Choroid plexus epithelial cell (primary cell): ENCODE measurements around the gene TMEM42.
"Not testable (repeated sequence)": the region's sequence is repeated elsewhere in the genome, so short reads cannot be mapped to it uniquely, and the experiment has no call there.

Experiments used
- DNase-seq: peaks from one replicate; pipeline ENCODE4 v3.0.0-alpha.2; 2010; ENCODE audit warnings: low read depth
- H3K4me3 ChIP-seq: 2 replicates; pipeline ENCODE4 v1.5.1; 2011; ENCODE audit warnings: low read depth, mild to moderate bottlenecking, control low read depth, low read length, moderate library complexity
- TF ChIP-seq, protein P1 (sequence below): conservative IDR thresholded peaks from 2 replicates; pipeline ENCODE4 v1.5.1; 2011; ENCODE audit warnings: low read depth, mild to moderate bottlenecking, control low read depth, inconsistent platforms, low read length, moderate library complexity

Gene TMEM42

DNA sequence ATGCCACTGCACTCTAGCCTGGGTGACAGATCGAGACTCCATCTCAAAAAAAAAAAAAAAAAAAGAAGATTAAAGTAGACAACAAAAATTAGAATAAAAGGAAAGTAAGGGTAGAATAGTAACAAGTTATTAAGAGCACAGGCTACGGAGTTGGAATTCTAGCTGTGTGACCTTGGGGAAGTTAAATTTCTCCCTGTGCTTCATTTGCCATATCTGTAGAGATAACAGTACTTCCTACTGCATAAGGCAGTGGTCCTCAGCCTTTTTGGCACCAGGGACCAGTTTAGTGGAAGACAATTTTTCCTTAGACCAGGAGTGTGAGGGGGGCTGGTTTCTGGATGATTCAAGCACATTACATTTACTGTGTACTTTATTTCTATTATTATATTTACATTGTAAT lies 28.7 kb upstream of the TMEM42 start:
- H3K4me3 ChIP-seq, result no peak overlapping the region
- DNase-seq, result no peak
- TF ChIP-seq, protein P1, sequence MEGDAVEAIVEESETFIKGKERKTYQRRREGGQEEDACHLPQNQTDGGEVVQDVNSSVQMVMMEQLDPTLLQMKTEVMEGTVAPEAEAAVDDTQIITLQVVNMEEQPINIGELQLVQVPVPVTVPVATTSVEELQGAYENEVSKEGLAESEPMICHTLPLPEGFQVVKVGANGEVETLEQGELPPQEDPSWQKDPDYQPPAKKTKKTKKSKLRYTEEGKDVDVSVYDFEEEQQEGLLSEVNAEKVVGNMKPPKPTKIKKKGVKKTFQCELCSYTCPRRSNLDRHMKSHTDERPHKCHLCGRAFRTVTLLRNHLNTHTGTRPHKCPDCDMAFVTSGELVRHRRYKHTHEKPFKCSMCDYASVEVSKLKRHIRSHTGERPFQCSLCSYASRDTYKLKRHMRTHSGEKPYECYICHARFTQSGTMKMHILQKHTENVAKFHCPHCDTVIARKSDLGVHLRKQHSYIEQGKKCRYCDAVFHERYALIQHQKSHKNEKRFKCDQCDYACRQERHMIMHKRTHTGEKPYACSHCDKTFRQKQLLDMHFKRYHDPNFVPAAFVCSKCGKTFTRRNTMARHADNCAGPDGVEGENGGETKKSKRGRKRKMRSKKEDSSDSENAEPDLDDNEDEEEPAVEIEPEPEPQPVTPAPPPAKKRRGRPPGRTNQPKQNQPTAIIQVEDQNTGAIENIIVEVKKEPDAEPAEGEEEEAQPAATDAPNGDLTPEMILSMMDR, result no peak

DNA sequence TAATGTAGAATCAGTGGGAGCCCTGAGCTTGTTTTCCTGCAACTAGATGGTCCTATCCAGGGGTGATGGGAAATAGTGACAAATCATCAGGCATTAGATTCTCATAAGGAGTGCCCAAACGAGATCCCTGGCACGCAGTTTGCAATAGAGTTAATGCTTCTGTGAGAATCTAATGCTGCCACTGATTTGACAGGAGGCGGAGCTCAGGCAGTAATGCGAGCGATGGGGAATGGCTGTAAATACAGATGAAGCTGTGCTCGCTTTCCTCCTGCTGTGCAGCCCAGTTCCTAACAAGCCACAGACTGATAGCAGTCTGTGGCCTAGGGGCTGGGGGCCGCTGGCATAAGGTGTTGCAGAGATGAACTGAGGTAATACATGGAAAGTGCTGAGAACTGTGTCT lies 28.3 kb upstream of the TMEM42 start:
- TF ChIP-seq, protein P1, result no peak
- no peak overlapping the region for H3K4me3 ChIP-seq
- DNase-seq, result no peak

DNA sequence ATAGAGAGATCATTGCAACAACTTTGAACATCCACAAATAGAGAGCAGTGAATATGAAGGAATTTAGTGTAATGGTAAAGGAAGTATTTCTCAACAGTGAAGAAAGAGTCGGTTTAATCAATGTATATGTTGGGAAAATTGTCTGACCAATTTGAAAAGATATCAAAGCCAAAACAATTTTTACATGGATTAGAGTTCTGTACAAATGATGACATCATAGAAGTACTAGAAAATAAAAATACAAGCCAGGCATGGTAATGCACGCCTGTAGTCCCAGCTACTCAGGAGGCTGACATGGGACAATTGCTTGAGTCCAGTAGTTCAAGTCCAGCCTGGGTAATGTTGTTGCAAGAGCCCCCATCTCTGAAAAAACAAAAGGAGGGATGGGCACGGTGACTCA lies 26.0 kb upstream of the TMEM42 start:
- DNase-seq, result no peak
- TF ChIP-seq, protein P1, result no peak
- no peak overlapping the region for H3K4me3 ChIP-seq

DNA sequence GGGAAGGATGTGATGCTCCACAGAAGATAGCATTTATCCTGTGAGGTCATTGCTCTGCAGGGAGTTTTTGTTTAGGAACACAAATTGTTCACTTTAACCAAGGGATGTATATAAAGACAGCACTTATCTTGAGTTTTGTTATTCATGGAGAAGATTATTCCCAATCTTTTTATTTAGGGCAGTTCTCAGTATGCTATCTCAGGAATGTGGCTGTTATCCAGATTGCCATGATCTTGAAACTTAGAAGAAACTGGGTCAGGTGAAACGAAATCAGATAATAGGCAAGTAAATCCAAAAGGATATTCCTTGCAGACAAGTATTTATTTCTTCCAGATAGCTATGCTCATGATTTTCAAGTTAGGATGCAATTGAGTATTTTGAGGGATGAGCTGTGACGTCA lies 19.3 kb upstream of the TMEM42 start:
- TF ChIP-seq, protein P1, result no peak
- no peak overlapping the region for H3K4me3 ChIP-seq
- no peak for DNase-seq

DNA sequence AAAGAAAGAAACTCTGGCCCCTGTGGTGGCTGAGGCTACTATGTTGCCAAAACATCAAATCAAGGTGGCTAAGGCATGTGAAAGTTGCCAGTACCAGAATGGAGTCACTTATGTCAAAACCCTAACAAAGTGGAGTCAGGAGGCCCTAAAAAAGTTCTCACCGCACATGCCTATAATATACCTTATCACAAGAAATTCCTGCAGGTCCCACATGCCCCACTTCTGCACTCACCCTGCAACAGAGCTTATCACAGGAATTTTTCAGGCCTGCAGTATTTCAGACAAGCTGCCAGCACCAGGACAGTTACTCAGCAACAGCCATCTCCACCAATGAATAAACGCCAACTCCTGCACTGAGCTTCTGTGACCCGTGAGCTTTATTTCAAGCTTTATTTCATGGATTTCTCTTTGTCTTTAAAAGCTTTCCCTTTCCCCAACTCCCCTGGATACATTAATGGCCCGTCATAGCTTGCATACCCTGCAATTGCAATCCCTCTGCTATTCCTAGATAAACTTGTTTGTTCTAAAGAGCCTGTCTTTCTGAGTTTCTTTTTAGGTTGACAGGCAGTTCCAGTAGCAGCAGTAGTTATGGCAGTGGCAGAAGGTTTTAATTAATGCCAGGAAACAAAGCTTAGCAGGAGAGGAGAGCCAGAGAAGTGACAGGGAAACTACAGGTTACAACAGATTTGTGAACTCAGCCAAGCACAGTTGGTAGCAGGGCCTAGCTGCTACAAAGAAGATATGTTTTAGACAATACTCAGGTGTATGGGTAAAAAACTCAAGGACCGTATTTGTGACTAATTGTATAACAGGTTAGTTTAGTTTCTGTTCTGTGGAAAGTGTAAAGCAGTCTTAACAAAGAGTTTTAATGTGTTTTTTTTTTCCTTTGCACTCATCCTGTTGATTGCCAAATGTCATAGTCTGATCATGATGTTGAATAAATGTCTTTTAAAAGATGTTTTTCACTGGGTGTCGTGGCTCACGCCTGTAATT lies 15.9 kb upstream of the TMEM42 start:
- no peak overlapping the region for H3K4me3 ChIP-seq
- DNase-seq, result peak; percentile 79
- TF ChIP-seq, protein P1, result no peak

DNA sequence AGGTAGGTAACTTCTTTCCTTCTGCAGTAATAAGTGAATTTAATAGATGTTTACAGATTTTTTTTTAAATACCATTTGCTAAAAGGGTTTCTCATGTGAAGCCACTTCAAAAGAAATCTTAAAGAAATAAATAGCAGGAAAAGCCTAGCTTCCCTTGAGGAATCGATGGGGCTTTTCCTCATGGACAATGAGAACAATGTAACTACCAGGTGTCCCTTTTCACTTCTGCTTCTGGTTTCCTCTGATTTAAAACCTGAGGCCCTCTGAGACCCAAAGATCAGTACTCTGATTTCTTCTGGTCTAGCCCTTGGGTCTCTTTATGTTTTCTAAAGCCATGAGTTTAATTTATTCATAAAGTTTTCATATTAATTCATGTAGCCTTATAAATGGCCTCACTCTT lies 13.1 kb upstream of the TMEM42 start:
- no peak overlapping the region for H3K4me3 ChIP-seq
- no peak for DNase-seq
- TF ChIP-seq, protein P1, result no peak

DNA sequence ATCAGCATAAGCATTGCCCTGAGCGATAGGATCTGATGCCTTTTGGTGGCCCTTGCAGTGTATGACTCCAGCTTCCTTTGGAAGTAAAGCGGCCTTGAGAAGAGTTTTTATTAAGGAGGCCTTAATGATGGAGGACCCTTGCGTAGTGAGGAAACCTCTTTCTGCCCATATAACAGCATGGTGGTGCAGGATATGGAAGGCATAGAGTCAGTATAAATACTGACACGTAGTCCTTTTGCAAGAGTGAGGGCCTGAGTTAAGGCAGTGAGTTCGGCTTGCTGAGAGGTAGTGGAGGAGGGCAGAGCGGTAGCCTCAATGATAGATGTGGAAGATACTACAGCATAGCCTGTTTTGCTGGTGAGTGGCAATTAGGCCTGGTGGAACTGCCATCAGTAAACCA lies 5.0 kb upstream of the TMEM42 start:
- not testable (repeated sequence) for DNase-seq, H3K4me3 ChIP-seq
